SK-N-MC (cell line): ENCODE data around the gene MRPL21.

Experiments used
- DNase-seq: peaks from one replicate; pipeline ENCODE4 v3.0.0-alpha.2; 2011; ENCODE audit warnings: low read depth, low spot score
- H3K27ac ChIP-seq: fragments of 200-600 bp; sonication (generic); 2 replicates; pipeline ENCODE4 v1.5.1; 2016; ENCODE audit warnings: mixed run types
- H3K36me3 ChIP-seq: fragments of 200-600 bp; sonication (generic); 2 replicates; pipeline ENCODE4 v1.6.1; 2017; ENCODE audit warnings: antibody characterized with exemption, low read length, mixed read lengths; ENCODE audit not compliant: insufficient read depth
- H3K4me3 ChIP-seq: fragments of 200-600 bp; sonication (generic); 2 replicates; pipeline ENCODE4 v1.5.1; 2016
- H3K9ac ChIP-seq: fragments of 200-600 bp; sonication (generic); 2 replicates; pipeline ENCODE4 v1.8.0; 2017; ENCODE audit warnings: mixed run types, mixed read lengths; ENCODE audit not compliant: insufficient read length
- H3K9me3 ChIP-seq: fragments of 200-600 bp; sonication (generic); 2 replicates; pipeline ENCODE4 v1.6.1; 2017; ENCODE audit warnings: low read depth, mild to moderate bottlenecking, antibody characterized with exemption, low read length, moderate library complexity, mixed read lengths
- EZH2 ChIP-seq: fragments of 200-600 bp; sonication (generic); IDR thresholded peaks from one replicate; pipeline ENCODE4 v1.6.1; 2017; ENCODE audit warnings: antibody characterized with exemption
- FOXP2 ChIP-seq: optimal IDR thresholded peaks from 2 replicates; pipeline ENCODE3; 2011; ENCODE audit warnings: mild to moderate bottlenecking, moderate library complexity; ENCODE audit not compliant: insufficient read depth; ENCODE audit errors: extremely low read length, control extremely low read depth
- POLR2AphosphoS5 ChIP-seq: IDR thresholded peaks from 2 replicates; pipeline ENCODE4 v1.6.1; 2012; ENCODE audit warnings: mild to moderate bottlenecking, low read depth, low read length, borderline replicate concordance

The MRPL21 gene

DNA sequence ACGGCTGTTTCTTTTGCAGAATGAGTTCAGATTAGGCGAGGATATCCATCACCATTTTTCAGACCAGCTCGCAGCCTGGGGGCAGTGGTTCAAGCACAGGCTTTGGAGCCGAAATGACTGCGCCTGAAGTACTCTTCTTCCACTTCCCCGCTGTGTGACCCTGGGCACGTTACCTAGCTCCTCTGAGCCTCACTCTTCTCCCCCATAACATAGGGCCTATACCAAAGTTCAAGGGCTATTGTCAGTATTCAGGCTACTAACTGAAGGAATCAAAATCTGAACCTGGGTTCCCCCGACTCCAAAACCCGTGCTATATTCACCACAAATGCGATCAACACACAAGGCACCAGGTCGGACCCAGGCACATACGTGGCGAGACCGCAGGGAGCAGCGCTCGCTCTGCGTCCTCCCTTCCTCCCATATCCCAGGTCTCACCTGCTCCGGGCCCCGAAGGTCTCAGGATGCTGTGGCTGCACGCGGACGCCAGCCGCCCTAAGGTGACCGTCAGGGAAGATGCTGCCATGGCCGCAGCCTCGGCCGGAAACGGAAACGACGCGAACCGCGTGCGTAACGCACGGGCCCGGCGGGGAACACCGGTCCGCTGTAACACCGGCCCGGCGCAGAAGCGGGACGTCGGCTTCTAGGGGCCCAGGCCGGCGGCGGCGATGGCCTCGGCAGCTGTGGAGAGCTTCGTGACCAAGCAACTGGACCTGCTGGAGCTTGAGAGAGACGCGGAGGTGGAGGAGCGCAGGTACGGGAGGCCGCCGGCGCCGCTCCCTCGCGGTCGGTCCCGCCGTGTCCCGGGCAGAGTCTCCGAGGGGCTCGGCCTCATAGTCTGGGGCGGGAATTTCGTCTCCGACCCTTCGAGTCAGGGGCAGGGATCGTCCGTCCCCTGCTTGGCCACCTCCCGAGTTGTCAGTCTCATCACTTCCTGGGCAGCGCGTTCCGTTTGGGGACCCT lies at the start of gene MRPL21, which contains the start of gene IGHMBP2:
MRPL21 (minus strand) TSS at position 545 of the 960 bp plus-strand sequence; CDS start at position 523, 22 bp downstream.
IGHMBP2 (plus strand) TSS at position 604 of the 960 bp plus-strand sequence; CDS start at position 666, 62 bp downstream.
- Histone ChIP-seq H3K9me3 (no peaks in the 10 kb centered on the region), H3K9ac (peak within 1 kb of the TSS; percentile 90), H3K4me3 (peak within 1 kb of the TSS; percentile 96), H3K27ac (peak within 1 kb of the TSS; percentile 71), H3K36me3 (peaks cover 39% of the 10 kb centered on the region)
- TF ChIP-seq POLR2AphosphoS5 = peak; percentile 97
- TF ChIP-seq FOXP2 = no peak
- no peak for DNase-seq

- Histone ChIP-seq H3K27ac (no peak overlapping the region), H3K9me3 (no peaks in the 10 kb centered on the region), H3K4me3 (no peak overlapping the region), H3K9ac (no peak overlapping the region), H3K36me3 (no peaks in the 10 kb centered on the region)
- TF ChIP-seq FOXP2 (no peak), EZH2 (no peak)
- no peak for DNase-seq
These were observed 47.1 kb upstream of the MRPL21 start for GRCh38 chr11:68950762-68951161.

- no peak overlapping the region for H3K9ac ChIP-seq
- H3K36me3 ChIP-seq = no peaks in the 10 kb centered on the region
- no peaks in the 10 kb centered on the region for H3K9me3 ChIP-seq
- TF ChIP-seq FOXP2 (no peak), EZH2 (no peak), POLR2AphosphoS5 (no peak)
- no peak overlapping the region for H3K4me3 ChIP-seq
- no peak for DNase-seq
- no peak overlapping the region for H3K27ac ChIP-seq
These were observed 46.6 kb upstream of the MRPL21 start for GRCh38 chr11:68950270-68950669.

GRCh38 chr11:68948935-68949334 lies 45.3 kb upstream of the MRPL21 start:
- DNase-seq = no peak
- no peak overlapping the region for H3K4me3 ChIP-seq
- TF ChIP-seq FOXP2 (no peak), EZH2 (no peak), POLR2AphosphoS5 (no peak)
- H3K9ac ChIP-seq = no peak overlapping the region
- no peaks in the 10 kb centered on the region for H3K9me3 ChIP-seq
- H3K36me3 ChIP-seq = no peaks in the 10 kb centered on the region
- H3K27ac ChIP-seq = no peak overlapping the region

DNA sequence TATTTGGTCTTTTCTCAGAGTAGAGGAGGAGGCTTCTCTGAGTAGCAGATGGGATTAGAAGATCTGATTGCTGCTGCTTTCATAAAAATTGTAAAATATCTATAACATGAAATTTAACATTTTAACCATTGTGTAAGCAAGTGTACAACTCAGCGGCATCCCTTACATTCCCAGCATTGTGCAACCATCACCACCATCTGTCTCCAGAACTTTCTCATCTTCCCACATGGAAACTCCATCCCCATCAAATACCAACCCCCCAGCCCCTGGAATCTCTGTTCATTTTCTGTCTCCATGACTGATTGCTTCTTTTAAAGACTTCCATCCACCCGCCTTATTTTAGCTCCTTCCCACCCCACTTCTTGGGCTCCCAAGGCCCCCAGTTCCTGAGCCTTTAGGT lies 44.9 kb upstream of the MRPL21 start:
- Histone ChIP-seq H3K4me3 (no peak overlapping the region), H3K9ac (no peak overlapping the region), H3K9me3 (no peaks in the 10 kb centered on the region), H3K27ac (no peak overlapping the region), H3K36me3 (no peaks in the 10 kb centered on the region)
- DNase-seq = no peak
- no peak for TF ChIP-seq EZH2
- TF ChIP-seq POLR2AphosphoS5 = no peak
- no peak for TF ChIP-seq FOXP2

GRCh38 chr11:68947151-68947550 lies 43.5 kb upstream of the MRPL21 start:
- Histone ChIP-seq H3K36me3 (no peaks in the 10 kb centered on the region), H3K4me3 (no peak overlapping the region), H3K9me3 (no peaks in the 10 kb centered on the region), H3K9ac (no peak overlapping the region), H3K27ac (no peak overlapping the region)
- no peak for TF ChIP-seq POLR2AphosphoS5
- no peak for TF ChIP-seq FOXP2
- TF ChIP-seq EZH2 = no peak
- DNase-seq = no peak

DNA sequence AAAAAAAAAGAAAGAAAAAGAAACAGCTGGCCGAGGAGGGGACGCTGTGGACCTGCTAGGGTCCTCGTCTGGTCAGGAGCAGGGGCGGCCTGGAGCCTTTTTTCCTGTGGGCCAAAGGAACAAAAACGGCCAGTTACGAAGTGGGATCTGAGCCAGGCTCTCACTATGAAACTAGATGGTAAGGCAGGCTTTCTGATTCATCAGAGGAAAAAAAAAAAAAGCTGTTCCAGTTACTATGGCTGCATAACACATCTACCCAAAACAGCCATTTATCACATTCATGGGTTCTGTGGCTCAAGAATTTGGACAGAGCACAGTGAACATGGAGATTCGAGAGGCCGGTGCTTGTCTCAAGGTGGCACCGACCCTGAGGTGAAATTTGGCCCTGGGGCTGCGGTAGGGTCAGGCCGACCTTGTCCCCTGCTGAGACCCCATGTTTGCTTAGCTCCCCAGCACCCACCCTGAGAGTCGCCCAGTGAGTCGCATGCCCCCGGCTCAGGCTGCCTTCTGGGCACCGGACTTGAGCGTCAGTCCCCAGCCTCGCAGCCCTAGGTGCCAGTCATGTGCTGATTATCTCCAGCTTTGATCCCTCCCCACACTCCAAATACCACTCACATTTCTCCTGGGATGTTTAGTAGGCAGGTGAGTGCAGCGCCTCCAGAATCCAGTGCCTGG lies 42.9 kb upstream of the MRPL21 start:
- no peaks in the 10 kb centered on the region for H3K36me3 ChIP-seq
- no peaks in the 10 kb centered on the region for H3K9me3 ChIP-seq
- H3K9ac ChIP-seq = no peak overlapping the region
- H3K4me3 ChIP-seq = no peak overlapping the region
- TF ChIP-seq EZH2 (no peak), POLR2AphosphoS5 (no peak), FOXP2 (no peak)
- no peak for DNase-seq
- no peak overlapping the region for H3K27ac ChIP-seq

DNA sequence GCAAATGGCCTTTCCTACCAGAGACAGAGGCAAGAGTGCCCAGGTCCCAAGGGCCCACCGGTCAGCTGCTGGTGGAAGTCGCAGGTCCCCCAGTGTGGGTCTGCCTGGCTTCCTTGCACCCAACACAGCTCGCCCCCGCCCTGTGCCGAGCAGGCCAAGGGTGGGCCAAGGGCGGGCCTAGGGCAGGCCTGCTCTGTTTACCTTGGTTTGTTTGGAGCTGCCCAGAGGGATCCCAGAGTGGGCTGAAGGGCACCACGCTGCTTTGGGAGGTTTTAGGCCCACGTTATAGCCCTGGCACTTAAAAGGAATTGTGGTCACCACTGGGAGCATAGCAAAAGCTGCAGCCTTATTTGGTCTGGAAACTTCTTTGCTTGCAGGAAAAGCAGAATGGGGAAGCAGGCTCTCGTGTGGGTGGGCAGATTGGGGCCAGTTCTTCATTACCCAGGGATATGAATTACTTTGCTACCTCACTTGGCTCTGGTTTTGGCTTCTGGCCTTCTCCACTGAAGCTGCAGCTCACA lies 39.2 kb upstream of the MRPL21 start:
- Histone ChIP-seq H3K36me3 (peaks cover 13% of the 10 kb centered on the region), H3K9ac (no peak overlapping the region), H3K27ac (no peak overlapping the region), H3K9me3 (no peaks in the 10 kb centered on the region), H3K4me3 (no peak overlapping the region)
- DNase-seq = no peak
- TF ChIP-seq EZH2 (no peak), FOXP2 (no peak), POLR2AphosphoS5 (no peak)
